Transverse colon (tissue), 3 donors: Measurements from ENCODE around the gene CD8B2.
"Not testable (repeated sequence)": the region's sequence is repeated elsewhere in the genome, so short reads cannot be mapped to it uniquely, and the experiment has no call there.

Experiments
- CTCF ChIP-seq, 5 experiments: fragments of 200-600 bp in 3 of 5; fragments of 450-650 bp in 2 of 5; sonication (generic) in 3 of 5; IDR thresholded peaks; 1 replicate in 2 of 5; 2 replicates in 3 of 5; pipeline ENCODE4 v1.5.1; 2016 to 2017; ENCODE audit warnings: antibody characterized with exemption in 5 of 5, inconsistent platforms in 3 of 5, mild to moderate bottlenecking in 2 of 5, moderate library complexity in 1 of 5
- POLR2A ChIP-seq: fragments of 450-650 bp; IDR thresholded peaks from one replicate; pipeline ENCODE4 v1.6.1; 2016; ENCODE audit warnings: antibody characterized with exemption, mild to moderate bottlenecking, moderate library complexity

DNA sequence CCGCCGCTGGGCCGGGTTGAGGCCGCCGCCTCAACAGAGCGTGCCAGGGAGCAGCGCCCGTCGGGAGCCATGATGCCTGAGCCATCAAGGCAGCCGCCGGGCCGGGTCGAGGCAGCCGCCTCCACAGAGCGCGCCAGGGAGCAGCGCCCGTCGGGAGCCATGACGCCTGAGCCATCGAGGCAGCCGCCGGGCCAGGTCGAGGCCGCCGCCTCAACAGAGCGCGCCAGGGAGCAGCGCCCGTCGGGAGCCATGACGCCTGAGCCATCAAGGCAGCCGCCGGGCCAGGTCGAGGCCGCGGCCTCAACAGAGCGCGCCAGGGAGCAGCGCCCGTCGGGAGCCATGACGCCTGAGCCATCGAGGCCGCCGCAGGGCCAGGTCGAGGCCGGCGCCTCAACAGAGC lies 19.6 kb upstream of the CD8B2 start:
- TF ChIP-seq CTCF (IDR thresholded peaks at IDR 0.05); POLR2A: not testable (repeated sequence)
